Caco-2 (cell line): ENCODE results near the gene MYBBP1A. TPM values are rescaled to one million over a fixed set of nuclear protein-coding genes. Genes with fewer than 3 reads are reported as not detected.
A peak's percentile ranks its signal among the peaks of the same experiment; 100 is the strongest.

Experiments used
- BruUV-seq: library from RNA; stranded (reverse); fragments of 400-500 nt; replicated peaks from 2 replicates; lab custom pipeline; 2021; lab: Mats Ljungman, UMichigan
- CTCF ChIA-PET: fragments of 300-600 bp; sonication (Branson Sonifier 250); formaldehyde crosslinking; loops from one replicate; lab custom pipeline; 2022; ENCODE audit warnings: antibody characterized with exemption; lab: Charles Lee
- POLR2A ChIA-PET: fragments of 300-600 bp; sonication (Branson Sonifier 250); formaldehyde crosslinking; loops from one replicate; lab custom pipeline; 2022; ENCODE audit warnings: antibody characterized with exemption; lab: Charles Lee
- DNase-seq, 2 experiments: peaks; one replicate each; pipeline versions ENCODE4 v3.0.0 to v3.0.0-alpha.2; 2020 to 2022
- H3K27me3 ChIP-seq: replicated peaks from 2 replicates; pipeline ENCODE4 v1.6.0; 2011; ENCODE audit warnings: low read length; ENCODE audit not compliant: control insufficient read depth, insufficient read depth
- H3K36me3 ChIP-seq: 2 replicates; pipeline ENCODE4 v1.5.1; 2011; ENCODE audit warnings: low read length; ENCODE audit not compliant: control insufficient read depth, insufficient read depth
- H3K4me1 ChIP-seq: fragments of 250-450 bp; sonication (Bioruptor Pico); 2 replicates; pipeline ENCODE4 v1.5.1; 2020; ENCODE audit warnings: mild to moderate bottlenecking
- H3K4me3 ChIP-seq: 2 replicates; pipeline ENCODE4 v1.5.1; 2011; ENCODE audit warnings: low read depth, mild to moderate bottlenecking, control low read depth, low read length
- H3K9me3 ChIP-seq: fragments of 250-450 bp; sonication (Bioruptor Pico); 2 replicates; pipeline ENCODE4 v1.5.1; 2020; ENCODE audit warnings: mild to moderate bottlenecking, moderate library complexity
- H3K27ac Mint-ChIP-seq: one replicate; pipeline ENCODE4 v1.8.0; 2022; ENCODE audit warnings: mixed read lengths; ENCODE audit not compliant: unreplicated experiment
- H3K27me3 Mint-ChIP-seq: one replicate; pipeline ENCODE4 v1.8.0; 2022; ENCODE audit warnings: mixed read lengths; ENCODE audit not compliant: insufficient read depth, unreplicated experiment
- H3K36me3 Mint-ChIP-seq: one replicate; pipeline ENCODE4 v1.8.0; 2022; ENCODE audit warnings: mild to moderate bottlenecking, mixed read lengths; ENCODE audit not compliant: insufficient read depth, unreplicated experiment
- H3K4me1 Mint-ChIP-seq: one replicate; pipeline ENCODE4 v1.8.0; 2022; ENCODE audit warnings: low read depth, mixed read lengths; ENCODE audit not compliant: unreplicated experiment
- H3K4me3 Mint-ChIP-seq: one replicate; pipeline ENCODE4 v1.8.0; 2022; ENCODE audit warnings: mild to moderate bottlenecking, moderate library complexity, mixed read lengths; ENCODE audit not compliant: unreplicated experiment
- H3K9me3 Mint-ChIP-seq: one replicate; pipeline ENCODE4 v1.8.0; 2022; ENCODE audit warnings: mixed read lengths; ENCODE audit not compliant: unreplicated experiment
- intact Hi-C: fragments of 100-400 bp; cut with micrococcal nuclease; formaldehyde crosslinking; loops from one replicate; pipeline ENCODE4 v1.10.0; 2022; ENCODE audit not compliant: unreplicated experiment
- total RNA-seq: library from RNA; stranded (reverse); gene quantifications from 2 replicates; pipeline ENCODE4 v1.2.3, GENCODE V29; 2022
- TF ChIP-seq, protein P1 (sequence below), 2 experiments: fragments of 200-600 bp in 1 of 2; IDR thresholded peaks; 1 replicate in 1 of 2; 2 replicates in 1 of 2; pipeline versions ENCODE4 v1.5.1 to v1.8.0; 2011 to 2022; ENCODE audit warnings: antibody characterized with exemption in 1 of 2, control low read depth in 1 of 2, inconsistent platforms in 1 of 2, low read depth in 1 of 2, low read length in 1 of 2, mild to moderate bottlenecking in 1 of 2, moderate library complexity in 1 of 2; ENCODE audit not compliant: insufficient read depth in 1 of 2, severe bottlenecking in 1 of 2, unreplicated experiment in 1 of 2

Gene MYBBP1A
- total RNA-seq, 1 experiment from 2014 or later = 44.5 TPM

DNA sequence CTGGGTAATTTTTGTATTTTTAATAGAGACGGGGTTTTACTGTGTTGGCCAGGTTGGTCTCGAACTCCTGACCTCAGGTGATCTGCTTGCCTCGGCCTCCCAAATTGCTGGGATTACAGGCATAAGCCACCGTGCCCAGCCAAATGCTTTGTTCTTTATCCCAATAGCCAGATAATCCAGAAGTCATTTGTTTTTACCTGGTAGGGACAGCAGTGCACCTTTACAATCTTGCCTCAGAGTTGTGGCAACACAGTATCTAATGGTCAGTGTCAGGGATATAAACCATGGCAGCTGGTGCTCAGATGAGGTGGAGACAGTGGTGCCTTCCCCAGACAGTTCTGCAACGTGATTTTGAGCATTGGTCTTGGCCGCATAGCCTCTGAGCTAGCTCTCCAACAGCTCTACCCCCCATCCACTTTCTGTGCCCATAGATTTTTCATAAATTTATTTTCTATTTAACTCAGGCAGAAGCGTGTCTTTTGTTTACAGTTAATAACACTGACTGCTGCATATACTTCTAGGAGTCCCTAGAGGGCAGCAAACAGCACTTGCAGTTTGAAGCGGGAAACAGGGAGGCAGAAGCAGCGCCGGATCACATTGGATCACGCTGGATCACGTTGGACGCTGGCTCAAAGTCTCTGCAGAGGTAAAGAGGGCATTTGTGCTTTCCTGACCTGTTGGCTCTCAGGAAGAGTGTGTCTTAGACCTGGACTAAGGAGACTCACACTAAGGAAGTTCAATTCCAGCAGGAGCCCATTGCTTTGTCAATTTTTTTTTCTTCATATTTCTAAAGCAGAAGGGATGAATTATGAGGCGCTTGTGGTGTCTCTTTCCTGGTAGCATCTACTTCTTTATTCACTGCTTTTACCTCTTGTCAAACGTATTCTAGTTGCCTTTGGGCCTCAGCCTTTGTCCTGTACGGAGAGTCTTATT, 10.3 kb upstream of the MYBBP1A start:
- POLR2A ChIA-PET = no interaction called here

DNA sequence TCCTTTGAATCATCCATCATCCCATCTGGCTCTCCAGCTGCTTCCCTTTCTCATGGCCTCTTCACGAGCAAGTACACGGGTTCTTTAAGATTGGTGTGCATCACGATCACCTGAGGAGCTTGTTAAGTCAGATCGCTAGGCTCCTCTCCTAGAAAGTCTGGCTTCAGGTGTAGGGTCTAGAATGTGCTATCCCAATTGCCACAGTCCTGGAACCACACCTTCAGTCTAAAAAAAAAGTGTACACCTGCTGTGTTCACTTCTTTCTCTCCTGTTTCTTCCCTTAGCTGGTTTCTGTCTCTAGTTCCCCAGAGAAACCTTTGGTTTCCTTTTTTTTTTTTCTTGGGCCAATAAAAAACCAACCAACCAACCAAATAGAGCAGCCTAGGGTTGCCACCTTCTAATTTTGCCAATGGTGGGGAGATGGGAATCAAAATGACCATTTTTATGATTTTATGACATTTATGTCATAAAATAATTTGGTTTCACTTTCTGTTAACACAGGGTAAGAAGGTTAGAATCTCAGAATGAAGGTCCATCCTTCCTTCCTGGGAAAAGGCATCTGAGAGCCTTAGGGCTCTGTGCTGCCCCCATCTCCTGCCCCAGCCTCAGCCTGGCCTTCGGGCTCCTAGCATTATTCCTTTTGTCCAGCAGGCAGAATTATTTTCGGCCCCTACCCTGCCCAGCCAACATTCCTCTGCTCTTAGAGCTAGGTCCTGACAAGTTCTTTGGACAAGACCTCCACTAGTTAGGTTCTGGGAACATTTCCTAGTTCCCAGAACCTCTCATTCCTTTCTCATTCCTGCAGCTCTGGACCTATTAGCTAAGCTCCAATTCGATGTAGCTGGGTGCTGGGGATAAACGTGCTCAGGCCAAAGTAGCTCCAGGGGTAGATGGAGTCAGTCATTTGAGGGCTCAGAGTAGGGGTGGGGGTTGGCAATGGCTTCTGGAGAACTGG, 7.1 kb upstream of the MYBBP1A start:
- Mint-ChIP-seq H3K36me3 (no peaks in the 10 kb centered on the region), H3K9me3 (no peaks in the 10 kb centered on the region), H3K4me1 (peaks cover 6% of the 10 kb centered on the region), H3K27me3 (no peaks in the 10 kb centered on the region), H3K27ac (no peak overlapping the region), H3K4me3 (no peak overlapping the region)
- peaks cover 5% of the 10 kb centered on the region; the same call in 1 of the 2 replicates for H3K4me1 ChIP-seq
- no TSS peak for BruUV-seq
- no peaks in the 10 kb centered on the region for H3K27me3 ChIP-seq
- H3K36me3 ChIP-seq = no peaks in the 10 kb centered on the region
- no peak overlapping the region for H3K4me3 ChIP-seq
- TF ChIP-seq, protein P1, sequence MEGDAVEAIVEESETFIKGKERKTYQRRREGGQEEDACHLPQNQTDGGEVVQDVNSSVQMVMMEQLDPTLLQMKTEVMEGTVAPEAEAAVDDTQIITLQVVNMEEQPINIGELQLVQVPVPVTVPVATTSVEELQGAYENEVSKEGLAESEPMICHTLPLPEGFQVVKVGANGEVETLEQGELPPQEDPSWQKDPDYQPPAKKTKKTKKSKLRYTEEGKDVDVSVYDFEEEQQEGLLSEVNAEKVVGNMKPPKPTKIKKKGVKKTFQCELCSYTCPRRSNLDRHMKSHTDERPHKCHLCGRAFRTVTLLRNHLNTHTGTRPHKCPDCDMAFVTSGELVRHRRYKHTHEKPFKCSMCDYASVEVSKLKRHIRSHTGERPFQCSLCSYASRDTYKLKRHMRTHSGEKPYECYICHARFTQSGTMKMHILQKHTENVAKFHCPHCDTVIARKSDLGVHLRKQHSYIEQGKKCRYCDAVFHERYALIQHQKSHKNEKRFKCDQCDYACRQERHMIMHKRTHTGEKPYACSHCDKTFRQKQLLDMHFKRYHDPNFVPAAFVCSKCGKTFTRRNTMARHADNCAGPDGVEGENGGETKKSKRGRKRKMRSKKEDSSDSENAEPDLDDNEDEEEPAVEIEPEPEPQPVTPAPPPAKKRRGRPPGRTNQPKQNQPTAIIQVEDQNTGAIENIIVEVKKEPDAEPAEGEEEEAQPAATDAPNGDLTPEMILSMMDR (IDR thresholded peaks at IDR 0.05; ENCODE audit: insufficient read depth in 1 of 2, low read depth in 1 of 2, low read length in 1 of 2, severe bottlenecking in 1 of 2, unreplicated experiment in 1 of 2) = no peak
- DNase-seq = no peak
- intact Hi-C loops = loop anchor here (10.0 kb wide), 1 partner anchor 133 kb away; no protein-coding TSS in a partner anchor
- CTCF ChIA-PET = interaction anchor here (1.6 kb wide), 1 partner anchor 63 kb away, joined by 4 read pairs; no protein-coding TSS in a partner anchor
- no peaks in the 10 kb centered on the region for H3K9me3 ChIP-seq
- POLR2A ChIA-PET = no interaction called here

More for the DNA sequence above, 10.3 kb upstream of the MYBBP1A start:
- Mint-ChIP-seq H3K4me3 (peak overlapping the region; percentile 45), H3K27me3 (no peaks in the 10 kb centered on the region), H3K36me3 (no peaks in the 10 kb centered on the region), H3K27ac (no peak overlapping the region), H3K4me1 (peaks cover 6% of the 10 kb centered on the region), H3K9me3 (no peaks in the 10 kb centered on the region)
- Histone ChIP-seq H3K27me3 (no peaks in the 10 kb centered on the region), H3K4me3 (no peak overlapping the region), H3K9me3 (no peaks in the 10 kb centered on the region), H3K36me3 (no peaks in the 10 kb centered on the region), H3K4me1 (peaks cover 5% of the 10 kb centered on the region; the same call in 1 of the 2 replicates)
- peak; percentile 60 to 64 for DNase-seq
- intact Hi-C loops = loop anchor here (1.0 to 10.0 kb wide), 3 partner anchors 19 to 129 kb away; partner anchors contain the start of gene SMTNL2
- CTCF ChIA-PET = interaction anchor here (0.7 kb wide), 1 partner anchor 35 kb away, joined by 3 read pairs; no protein-coding TSS in a partner anchor
- BruUV-seq = no TSS peak
- TF ChIP-seq, protein P1 (IDR thresholded peaks at IDR 0.05; ENCODE audit: insufficient read depth in 1 of 2, low read depth in 1 of 2, low read length in 1 of 2, severe bottlenecking in 1 of 2, unreplicated experiment in 1 of 2) = peak in 1 of 2 experiments; percentile 60
